Measurements from ENCODE around the gene LCA5L. TPM values are rescaled to one million over a fixed set of nuclear protein-coding genes. Genes with fewer than 3 reads are reported as not detected.

The LCA5L gene
- total RNA-seq, 1 experiment from 2014 or later, result 2.7 TPM

Other genes with a start within 250 kb of the LCA5L start
- gene BRWD1, start 132.1 kb downstream of the LCA5L start, total RNA-seq (2014; rRNA removed; shearing (Covaris generic)), result 40.5 and 46.9 TPM in 2 replicates
- gene HMGN1, start 96.7 kb downstream of the LCA5L start, total RNA-seq (2014; rRNA removed; shearing (Covaris generic)), result 461 and 562 TPM in 2 replicates
- 5.8 TPM in 2 replicates for gene SH3BGR, start 6.2 kb upstream of the LCA5L start, total RNA-seq (2014; rRNA removed; shearing (Covaris generic))
- gene B3GALT5, start 167.2 kb upstream of the LCA5L start, total RNA-seq (2014; rRNA removed; shearing (Covaris generic)), result 0.14 and 0.48 TPM in 2 replicates

Data from A172 (cell line).